ENCODE measurements around the gene BCAS3. TPM values are rescaled to one million over a fixed set of nuclear protein-coding genes. Genes with fewer than 3 reads are reported as not detected.

BCAS3 gene
- total RNA-seq, 2 donors from 2014 or later = 44.1 to 71.5 TPM

DNA sequence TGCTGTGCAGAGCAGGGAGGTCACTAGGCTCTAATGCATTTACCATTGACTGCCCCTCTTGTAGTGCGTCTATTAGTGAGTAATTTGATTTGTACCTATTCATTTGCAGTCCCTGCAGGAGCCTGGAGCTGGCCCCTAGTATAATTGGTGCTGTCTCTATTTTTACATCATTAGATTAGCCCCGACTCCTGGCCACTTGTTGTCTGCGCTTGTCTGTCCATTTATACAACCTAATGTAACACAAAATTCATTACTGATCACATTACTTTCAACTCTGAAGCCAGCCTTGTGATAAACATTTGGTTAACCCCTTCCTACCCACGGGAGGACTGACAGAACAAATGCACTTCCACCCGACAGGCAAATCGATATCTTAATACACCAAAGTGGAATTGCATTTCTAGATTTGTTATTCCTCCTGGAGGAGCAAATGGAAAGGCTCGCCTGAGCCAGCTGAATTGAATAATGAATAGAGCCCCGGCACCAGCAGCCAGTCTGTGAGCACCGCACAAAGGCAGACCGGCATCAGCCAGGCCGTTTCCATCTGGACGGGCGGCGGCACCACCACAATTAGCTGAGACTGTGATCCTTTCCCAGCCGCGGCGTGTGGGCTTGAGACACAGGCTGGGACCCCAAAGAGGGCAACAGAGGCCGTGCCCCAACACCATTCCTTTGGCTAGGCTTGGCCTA lies 703.3 kb downstream of the BCAS3 start:
- H3K4me3 ChIP-seq = no peak overlapping the region
- WGBS, 2 donors = 92% methylated on average over 15 to 18 of the region's 18 CpGs
- no peak for DNase-seq

DNA sequence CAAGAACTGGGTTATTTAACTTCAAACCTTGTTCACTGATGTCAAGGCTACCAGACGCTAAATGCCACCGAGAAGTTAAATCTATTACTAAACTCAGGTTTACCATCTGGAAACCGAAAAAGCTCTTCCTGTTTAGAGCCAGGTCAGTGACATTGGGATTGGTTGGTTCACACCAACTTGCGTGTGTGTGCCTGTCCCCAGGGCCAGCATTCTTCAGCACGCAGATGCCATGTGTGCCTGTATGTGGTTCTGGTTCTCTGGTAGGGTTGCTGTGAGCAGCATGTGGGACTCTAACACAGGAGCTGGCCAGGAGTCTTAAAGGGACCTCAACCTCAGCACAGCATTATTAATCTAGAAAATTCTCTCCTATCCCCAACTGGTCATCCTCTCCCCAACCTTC lies 703.9 kb downstream of the BCAS3 start:
- 94 to 95% methylated on average over 3 to 5 of the region's 5 CpGs for WGBS, 2 donors
- DNase-seq = no peak
- intact Hi-C loops (cut with DNase I) = no loop called here
- Histone ChIP-seq H3K4me1 (no peaks in the 10 kb centered on the region), H3K4me3 (no peak overlapping the region), H3K27ac (no peak overlapping the region), H3K36me3 (replicated peaks in 1 of 2; ENCODE audit: insufficient read depth in 1 of 2, low read depth in 2 of 2) (no peaks in the 10 kb centered on the region), H3K27me3 (no peaks in the 10 kb centered on the region), H3K9me3 (no peaks in the 10 kb centered on the region)
- ATAC-seq = no peak
- no peak for TF ChIP-seq POLR2A (IDR thresholded peaks at IDR 0.05)
- TF ChIP-seq, protein P1, sequence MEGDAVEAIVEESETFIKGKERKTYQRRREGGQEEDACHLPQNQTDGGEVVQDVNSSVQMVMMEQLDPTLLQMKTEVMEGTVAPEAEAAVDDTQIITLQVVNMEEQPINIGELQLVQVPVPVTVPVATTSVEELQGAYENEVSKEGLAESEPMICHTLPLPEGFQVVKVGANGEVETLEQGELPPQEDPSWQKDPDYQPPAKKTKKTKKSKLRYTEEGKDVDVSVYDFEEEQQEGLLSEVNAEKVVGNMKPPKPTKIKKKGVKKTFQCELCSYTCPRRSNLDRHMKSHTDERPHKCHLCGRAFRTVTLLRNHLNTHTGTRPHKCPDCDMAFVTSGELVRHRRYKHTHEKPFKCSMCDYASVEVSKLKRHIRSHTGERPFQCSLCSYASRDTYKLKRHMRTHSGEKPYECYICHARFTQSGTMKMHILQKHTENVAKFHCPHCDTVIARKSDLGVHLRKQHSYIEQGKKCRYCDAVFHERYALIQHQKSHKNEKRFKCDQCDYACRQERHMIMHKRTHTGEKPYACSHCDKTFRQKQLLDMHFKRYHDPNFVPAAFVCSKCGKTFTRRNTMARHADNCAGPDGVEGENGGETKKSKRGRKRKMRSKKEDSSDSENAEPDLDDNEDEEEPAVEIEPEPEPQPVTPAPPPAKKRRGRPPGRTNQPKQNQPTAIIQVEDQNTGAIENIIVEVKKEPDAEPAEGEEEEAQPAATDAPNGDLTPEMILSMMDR (IDR thresholded peaks at IDR 0.05) = no peak

More for the DNA sequence above, 703.3 kb downstream of the BCAS3 start:
- no peak for ATAC-seq
- Histone ChIP-seq H3K4me1 (no peaks in the 10 kb centered on the region), H3K27ac (no peak overlapping the region), H3K9me3 (no peaks in the 10 kb centered on the region), H3K27me3 (no peaks in the 10 kb centered on the region), H3K36me3 (replicated peaks in 1 of 2; ENCODE audit: insufficient read depth in 1 of 2, low read depth in 2 of 2) (no peaks in the 10 kb centered on the region)
- TF ChIP-seq, protein P1 (IDR thresholded peaks at IDR 0.05) = no peak
- no peak for TF ChIP-seq POLR2A (IDR thresholded peaks at IDR 0.05)
- intact Hi-C loops (cut with DNase I) = no loop called here

DNA sequence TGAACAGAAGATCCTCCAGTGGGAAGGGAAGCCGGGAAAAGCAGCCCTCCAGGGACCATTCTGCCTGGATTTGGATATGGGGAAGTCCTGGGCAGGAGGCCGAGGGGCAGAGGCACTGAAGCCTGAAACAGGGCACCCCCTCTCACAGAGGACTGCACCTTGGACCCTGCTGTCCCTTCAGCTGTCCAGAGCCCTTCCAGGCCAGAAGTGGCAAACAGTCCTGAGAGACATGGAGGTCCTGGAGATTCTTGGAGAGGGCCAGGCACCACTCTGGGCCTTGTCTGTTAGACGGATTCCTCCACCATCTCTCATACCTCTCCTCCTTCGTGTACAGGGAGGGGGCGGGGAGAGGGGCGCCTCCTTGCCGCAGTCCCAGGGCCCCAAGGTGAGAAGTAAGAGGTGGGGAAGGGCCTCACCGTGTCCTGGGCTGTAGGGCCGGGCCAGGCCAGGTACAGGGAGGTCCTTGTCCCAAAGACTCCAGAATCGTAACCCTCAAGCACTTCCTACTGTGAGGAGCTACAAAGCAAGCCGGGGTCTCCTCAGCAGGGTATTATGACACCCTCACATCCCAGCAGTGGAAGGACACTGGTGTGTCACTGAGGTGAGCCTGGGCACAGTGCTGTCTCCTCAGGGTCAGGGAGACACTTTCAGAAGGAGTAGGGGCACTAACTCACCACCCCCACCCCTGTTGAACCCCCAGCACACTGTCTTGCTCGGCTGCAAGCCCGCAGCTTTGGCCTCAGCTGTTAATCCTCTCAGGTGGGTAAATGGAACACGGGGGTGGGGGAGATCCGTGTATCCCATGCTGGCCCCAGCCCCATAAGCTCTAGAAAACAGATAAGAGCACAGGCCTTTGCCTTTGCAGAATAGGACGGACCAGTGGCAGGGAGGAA lies 705.4 kb downstream of the BCAS3 start:
- 88 to 89% methylated on average over 5 to 15 of the region's 16 CpGs for WGBS, 2 donors
- Histone ChIP-seq H3K36me3 (replicated peaks in 1 of 2; ENCODE audit: insufficient read depth in 1 of 2, low read depth in 2 of 2) (no peaks in the 10 kb centered on the region), H3K27ac (no peak overlapping the region), H3K9me3 (no peaks in the 10 kb centered on the region), H3K4me3 (no peak overlapping the region), H3K4me1 (no peaks in the 10 kb centered on the region), H3K27me3 (no peaks in the 10 kb centered on the region)
- DNase-seq = no peak
- no peak for TF ChIP-seq POLR2A (IDR thresholded peaks at IDR 0.05)
- TF ChIP-seq, protein P1 (IDR thresholded peaks at IDR 0.05) = no peak
- intact Hi-C loops (cut with DNase I) = no loop called here
- no peak for ATAC-seq

DNA sequence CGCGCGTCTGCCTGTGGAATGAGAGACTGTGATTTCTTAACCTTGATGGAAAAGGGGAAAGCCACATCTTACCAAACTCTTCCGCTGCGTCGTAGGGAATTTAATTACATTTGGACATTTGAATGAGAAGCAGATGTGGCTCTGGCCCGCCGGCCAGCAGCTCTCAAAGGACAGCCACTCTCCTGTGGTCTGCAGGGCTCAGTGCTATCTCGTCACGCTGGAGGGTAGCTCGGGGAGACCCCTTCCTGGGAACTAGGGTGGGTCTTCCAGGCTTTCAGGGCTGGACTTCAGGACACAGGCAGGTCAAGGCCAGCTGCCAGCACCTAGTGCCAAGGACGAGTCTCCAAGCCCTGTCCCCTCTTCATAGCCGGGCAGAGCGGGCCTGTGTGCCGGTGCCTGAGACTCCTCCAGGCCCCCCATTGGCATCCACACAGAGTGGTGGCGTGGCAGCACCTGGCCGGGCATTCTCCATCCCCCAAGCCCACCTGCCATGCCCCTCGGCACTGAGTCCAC lies 706.1 kb downstream of the BCAS3 start:
- no peaks in the 10 kb centered on the region for H3K36me3 ChIP-seq (replicated peaks in 1 of 2; ENCODE audit: insufficient read depth in 1 of 2, low read depth in 2 of 2)
- H3K27ac ChIP-seq = no peak overlapping the region
- ATAC-seq (peak; percentile 41), DNase-seq (no peak)
- no peaks in the 10 kb centered on the region for H3K27me3 ChIP-seq
- no peaks in the 10 kb centered on the region for H3K9me3 ChIP-seq
- no peaks in the 10 kb centered on the region for H3K4me1 ChIP-seq
- 90 to 91% methylated on average over 14 to 18 of the region's 18 CpGs for WGBS, 2 donors
- intact Hi-C loops (cut with DNase I) = no loop called here
- TF ChIP-seq POLR2A (IDR thresholded peaks at IDR 0.05) = no peak
- TF ChIP-seq, protein P1 (IDR thresholded peaks at IDR 0.05) = no peak
- H3K4me3 ChIP-seq = no peak overlapping the region

Data from body of pancreas (tissue), 4 donors.